ENCODE results near the gene DNAH11.
"Not testable (repeated sequence)": the region's sequence is repeated elsewhere in the genome, so short reads cannot be mapped to it uniquely, and the experiment has no call there.

The DNAH11 gene

GRCh38 chr7:21717323-21717722, 174.5 kb downstream of the DNAH11 start:
- no peak for DNase-seq

GRCh38 chr7:21718391-21718790, 175.6 kb downstream of the DNAH11 start:
- no peak for DNase-seq

GRCh38 chr7:21719846-21720245, 177.0 kb downstream of the DNAH11 start:
- DNase-seq: no peak

- DNase-seq: no peak
These were observed 179.5 kb downstream of the DNAH11 start for GRCh38 chr7:21722371-21722770.

- no peak for DNase-seq
These were observed 181.7 kb downstream of the DNAH11 start for GRCh38 chr7:21724562-21724961.

- no peak for DNase-seq
These were observed 187.6 kb downstream of the DNAH11 start for GRCh38 chr7:21730399-21730798.

- DNase-seq: no peak
These were observed 189.1 kb downstream of the DNAH11 start for GRCh38 chr7:21731977-21732376.

- not testable (repeated sequence) for DNase-seq
These were observed 190.1 kb downstream of the DNAH11 start for GRCh38 chr7:21732956-21733355.

- no peak for DNase-seq
These were observed 191.0 kb downstream of the DNAH11 start for GRCh38 chr7:21733837-21734236.

- no peak for DNase-seq
These were observed 200.7 kb downstream of the DNAH11 start for GRCh38 chr7:21743493-21743892.

GRCh38 chr7:21746949-21747348, 204.1 kb downstream of the DNAH11 start:
- no peak for DNase-seq

- DNase-seq: no peak
These were observed 205.0 kb downstream of the DNAH11 start for GRCh38 chr7:21747806-21748205.

- no peak for DNase-seq
These were observed 206.5 kb downstream of the DNAH11 start for GRCh38 chr7:21749378-21749777.

GRCh38 chr7:21753071-21753470, 210.2 kb downstream of the DNAH11 start:
- DNase-seq: no peak

- no peak for DNase-seq
These were observed 212.1 kb downstream of the DNAH11 start for GRCh38 chr7:21754963-21755362.

GRCh38 chr7:21757537-21758282, 214.9 kb downstream of the DNAH11 start:
- no peak for DNase-seq

- no peak for DNase-seq
These were observed 215.4 kb downstream of the DNAH11 start for GRCh38 chr7:21758286-21758685.

GRCh38 chr7:21762469-21762868, 219.6 kb downstream of the DNAH11 start:
- no peak for DNase-seq

- no peak for DNase-seq
These were observed 221.0 kb downstream of the DNAH11 start for GRCh38 chr7:21763818-21764217.

- DNase-seq: no peak
These were observed 223.4 kb downstream of the DNAH11 start for GRCh38 chr7:21766218-21766617.

GRCh38 chr7:21767300-21767900, 224.6 kb downstream of the DNAH11 start:
- peak; percentile 9 for DNase-seq

- DNase-seq: no peak
These were observed 225.4 kb downstream of the DNAH11 start for GRCh38 chr7:21768279-21768678.

GRCh38 chr7:21771266-21771665, 228.4 kb downstream of the DNAH11 start:
- no peak for DNase-seq

GRCh38 chr7:21771906-21772610, 229.2 kb downstream of the DNAH11 start:
- DNase-seq: no peak
